Measurements from ENCODE around the gene RANBP3. TPM values are rescaled to one million over a fixed set of nuclear protein-coding genes. Genes with fewer than 3 reads are reported as not detected.

RANBP3 gene
- total RNA-seq, 3 donors from 2014 or later, result 101 to 104 (median 103) TPM

DNA sequence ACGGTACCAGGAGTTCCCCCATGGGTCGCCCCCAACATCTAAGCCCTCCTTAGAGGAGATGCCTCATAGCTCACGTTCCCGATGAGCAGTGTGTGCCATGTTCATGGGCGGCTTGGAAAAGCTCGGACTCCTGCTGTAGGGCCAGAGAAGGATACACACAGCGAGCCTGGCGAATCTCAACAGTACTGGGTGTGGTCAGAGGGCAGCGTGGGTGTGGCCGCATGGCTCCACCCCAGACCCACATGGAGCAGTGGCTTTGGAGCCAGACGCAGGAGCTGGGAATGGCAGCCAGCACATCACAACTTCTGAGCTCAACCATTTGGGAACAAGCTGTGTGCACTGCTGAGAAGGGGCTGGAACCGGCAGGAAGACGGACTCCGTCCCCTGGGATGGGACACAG is 48.3 kb downstream of the RANBP3 start:
- Mint-ChIP-seq H3K4me1 (ENCODE audit: low read depth) (no peaks in the 10 kb centered on the region), H3K27me3 (ENCODE audit: low read depth) (no peaks in the 10 kb centered on the region), H3K9me3 (no peaks in the 10 kb centered on the region), H3K36me3 (ENCODE audit: insufficient read depth) (peaks cover 27% of the 10 kb centered on the region), H3K4me3 (no peak overlapping the region)
- ATAC-seq (no peak), DNase-seq (no peak)

DNA sequence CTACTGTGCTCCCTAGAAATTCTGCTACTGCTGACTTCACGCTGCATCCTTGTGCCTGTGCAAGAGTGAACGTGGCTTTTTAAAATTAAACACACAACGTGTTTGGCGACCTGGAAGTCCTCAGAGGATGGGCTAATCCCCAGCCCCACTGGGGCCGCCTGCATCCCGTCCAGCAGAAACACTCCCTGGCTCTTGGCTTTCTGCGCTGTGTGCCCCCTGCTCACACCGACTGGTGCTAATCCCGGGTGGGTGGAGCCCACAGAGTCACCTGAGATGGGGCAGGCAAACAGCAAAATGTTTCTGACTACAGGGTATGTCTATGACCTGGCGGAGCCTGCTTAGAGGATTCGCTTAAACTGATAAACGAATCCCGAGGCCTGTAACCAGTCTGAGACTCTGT is 48.8 kb downstream of the RANBP3 start:
- DNase-seq (no peak), ATAC-seq (no peak)
- Mint-ChIP-seq H3K4me3 (no peak overlapping the region), H3K4me1 (ENCODE audit: low read depth) (no peaks in the 10 kb centered on the region), H3K27me3 (ENCODE audit: low read depth) (no peaks in the 10 kb centered on the region), H3K36me3 (ENCODE audit: insufficient read depth) (peaks cover 28% of the 10 kb centered on the region), H3K9me3 (no peaks in the 10 kb centered on the region)

DNA sequence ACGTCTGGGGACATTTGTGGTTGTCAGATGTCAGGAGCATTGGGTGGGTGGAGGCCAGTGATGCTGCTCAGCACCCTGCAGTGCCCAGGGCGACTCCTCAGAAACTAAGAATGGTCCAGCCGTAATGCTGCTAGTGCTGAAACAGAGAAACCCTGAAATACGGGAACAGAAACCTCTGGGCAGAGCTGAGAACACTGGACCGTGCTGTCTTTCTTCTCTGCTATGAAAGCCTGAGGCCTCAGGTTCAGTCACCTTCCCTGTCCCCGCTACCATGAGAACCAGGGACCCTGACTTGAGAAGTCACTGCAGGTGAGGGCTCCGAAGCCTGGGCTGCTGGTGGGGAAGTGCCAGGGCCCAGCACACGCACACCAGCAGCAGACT is 50.5 kb downstream of the RANBP3 start:
- H3K36me3 Mint-ChIP-seq (ENCODE audit: insufficient read depth), result peaks cover 35% of the 10 kb centered on the region
- no peaks in the 10 kb centered on the region for H3K4me1 Mint-ChIP-seq (ENCODE audit: low read depth)
- H3K9me3 Mint-ChIP-seq, result no peaks in the 10 kb centered on the region
- DNase-seq, result no peak
- no peak overlapping the region for H3K4me3 Mint-ChIP-seq
- ATAC-seq, result no peak
- no peaks in the 10 kb centered on the region for H3K27me3 Mint-ChIP-seq (ENCODE audit: low read depth)

DNA sequence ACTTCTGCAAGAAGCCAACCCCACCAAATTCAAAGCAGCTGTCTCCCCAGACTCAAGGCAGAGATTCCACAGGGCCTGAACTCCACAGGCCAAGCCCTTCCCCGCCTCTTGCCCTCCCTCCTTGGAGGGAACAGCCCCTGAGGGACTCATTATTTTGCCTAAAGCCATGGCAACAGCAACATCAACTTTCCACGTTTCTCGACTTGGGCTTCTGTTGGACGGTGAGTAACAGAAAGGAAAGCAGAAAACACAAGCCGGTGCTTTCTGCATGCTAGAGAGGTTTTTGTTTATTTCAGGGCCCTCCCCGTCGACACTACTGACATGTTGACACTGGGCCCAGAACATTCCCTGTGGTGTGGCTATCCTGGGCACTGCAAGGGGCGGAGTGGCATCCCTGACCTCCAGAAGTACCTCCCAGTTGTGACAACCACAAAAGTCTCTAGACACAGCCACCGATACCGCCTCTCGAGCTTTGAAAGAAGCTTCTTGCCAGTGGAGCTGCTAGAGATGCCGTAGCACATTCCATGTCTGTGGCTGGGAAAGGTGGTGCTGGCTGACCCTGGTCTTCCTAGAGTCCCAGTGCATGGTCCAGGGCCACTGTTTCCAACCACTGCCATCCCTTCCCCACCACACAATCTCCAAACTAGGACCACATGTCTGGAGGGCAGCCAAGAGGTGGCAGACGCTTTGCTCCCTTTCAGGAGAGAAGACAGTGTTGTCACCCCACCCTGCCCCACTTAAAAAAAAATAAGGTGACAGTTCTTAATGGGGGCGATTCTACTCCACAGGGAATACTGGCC is 51.1 kb downstream of the RANBP3 start:
- DNase-seq, result no peak
- Mint-ChIP-seq H3K4me3 (no peak overlapping the region), H3K27me3 (ENCODE audit: low read depth) (no peaks in the 10 kb centered on the region), H3K36me3 (ENCODE audit: insufficient read depth) (peaks cover 34% of the 10 kb centered on the region), H3K9me3 (no peaks in the 10 kb centered on the region), H3K4me1 (ENCODE audit: low read depth) (no peaks in the 10 kb centered on the region)
- no peak for ATAC-seq

DNA sequence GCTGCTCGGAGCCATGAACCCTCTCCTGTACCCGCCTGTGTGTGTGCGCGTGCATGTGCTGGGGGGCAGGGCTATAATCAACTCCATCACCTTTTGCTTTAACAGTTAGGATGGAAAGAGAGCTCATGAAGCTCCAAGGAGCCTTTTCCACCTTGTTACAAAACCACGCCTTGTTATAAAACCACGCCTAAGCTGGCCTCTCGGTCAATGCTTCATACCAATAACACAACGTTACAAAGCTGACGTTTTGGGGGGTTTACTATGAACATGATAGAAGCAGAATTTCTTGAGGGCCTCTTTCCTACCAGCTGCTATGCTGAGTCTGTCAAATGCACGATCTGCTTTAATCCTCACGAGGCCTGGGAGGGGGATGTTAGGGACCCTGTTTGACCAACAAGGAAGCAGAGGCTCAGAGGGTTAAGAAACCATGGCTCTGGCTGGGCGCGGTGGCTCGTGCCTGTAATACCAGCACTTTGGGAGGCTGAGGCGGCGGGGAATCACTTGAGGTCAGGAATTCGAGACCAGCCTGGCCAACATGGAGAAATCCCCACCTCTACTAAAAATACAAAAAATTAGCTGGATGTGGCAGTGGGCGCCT is 52.0 kb downstream of the RANBP3 start:
- Mint-ChIP-seq H3K27me3 (ENCODE audit: low read depth) (no peaks in the 10 kb centered on the region), H3K9me3 (no peaks in the 10 kb centered on the region), H3K36me3 (ENCODE audit: insufficient read depth) (peaks cover 36% of the 10 kb centered on the region), H3K4me1 (ENCODE audit: low read depth) (no peaks in the 10 kb centered on the region), H3K4me3 (no peak overlapping the region)
- no peak for DNase-seq
- ATAC-seq, result no peak

DNA sequence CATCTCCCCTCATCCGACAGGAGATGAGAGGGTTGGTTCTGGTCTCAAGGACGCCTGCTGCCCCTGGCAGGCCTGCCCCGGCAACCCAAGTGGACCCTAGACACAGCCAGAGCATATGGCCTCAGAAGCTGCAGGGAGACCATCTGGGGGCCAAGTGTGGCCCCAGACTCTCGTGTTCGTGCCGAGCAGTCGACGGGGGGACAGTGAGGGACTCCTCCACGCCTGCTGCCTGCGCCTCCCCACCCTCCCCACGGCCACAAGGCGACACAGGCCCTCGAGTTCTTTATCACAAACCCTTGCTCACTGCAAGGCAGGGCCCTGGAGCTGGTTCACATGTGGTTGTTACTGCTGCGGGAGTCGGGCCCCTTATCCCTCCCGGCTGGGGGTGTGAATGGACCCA is 54.6 kb downstream of the RANBP3 start:
- H3K9me3 Mint-ChIP-seq, result no peaks in the 10 kb centered on the region
- ATAC-seq (no peak), DNase-seq (no peak)
- no peaks in the 10 kb centered on the region for H3K4me1 Mint-ChIP-seq (ENCODE audit: low read depth)
- no peak overlapping the region for H3K4me3 Mint-ChIP-seq
- H3K36me3 Mint-ChIP-seq (ENCODE audit: insufficient read depth), result peaks cover 29% of the 10 kb centered on the region
- no peaks in the 10 kb centered on the region for H3K27me3 Mint-ChIP-seq (ENCODE audit: low read depth)

DNA sequence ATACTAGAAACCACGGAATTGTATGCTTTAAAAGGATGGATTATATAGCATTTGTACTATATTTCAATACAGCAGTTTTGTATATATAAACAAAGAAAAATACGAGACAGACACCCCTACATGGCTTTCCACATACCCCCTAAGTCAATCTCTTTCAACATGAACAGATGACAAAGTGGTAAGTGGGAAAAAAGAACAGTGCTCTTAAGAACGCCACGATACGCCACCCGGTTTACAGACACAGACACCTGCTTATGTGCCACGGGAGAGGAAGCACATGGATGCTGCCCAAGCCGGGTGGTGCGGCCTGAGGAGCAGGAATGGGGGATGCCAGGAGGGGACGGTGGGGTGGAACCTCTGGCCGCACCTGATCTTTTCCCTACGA is 55.8 kb downstream of the RANBP3 start:
- Mint-ChIP-seq H3K4me1 (ENCODE audit: low read depth) (no peaks in the 10 kb centered on the region), H3K27me3 (ENCODE audit: low read depth) (no peaks in the 10 kb centered on the region), H3K4me3 (no peak overlapping the region), H3K36me3 (ENCODE audit: insufficient read depth) (peaks cover 22% of the 10 kb centered on the region), H3K9me3 (no peaks in the 10 kb centered on the region)
- no peak for ATAC-seq
- no peak for DNase-seq

DNA sequence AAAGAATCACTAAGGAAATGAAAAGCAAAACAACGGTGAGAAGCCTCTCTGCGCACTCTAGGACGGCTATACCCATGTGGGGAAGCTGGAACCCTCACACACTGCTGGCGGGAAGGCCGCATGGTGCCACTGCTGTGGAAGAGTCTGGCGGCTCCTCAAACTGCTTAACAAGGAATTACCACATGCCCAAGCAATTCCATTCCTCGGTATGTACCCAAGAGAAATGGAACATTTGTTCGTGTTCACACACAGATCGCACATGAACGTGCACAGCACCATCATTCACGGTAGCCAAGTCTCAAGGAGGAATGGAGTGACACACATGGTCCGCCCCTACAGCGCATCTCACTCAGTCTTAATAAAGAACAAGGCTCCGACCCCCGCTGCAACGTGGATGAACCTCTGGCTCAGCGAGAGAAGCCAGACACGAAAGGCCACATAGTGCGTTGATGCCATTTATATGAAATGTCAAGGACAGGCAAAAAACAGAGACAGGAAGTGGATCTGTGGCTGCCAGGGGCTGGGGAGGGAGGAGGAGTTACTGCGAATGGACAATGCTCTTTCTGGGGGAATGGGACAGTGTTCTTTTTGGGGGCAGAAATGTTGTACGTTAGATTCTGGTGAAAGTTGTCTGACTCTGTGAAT is 56.3 kb downstream of the RANBP3 start:
- ATAC-seq (no peak), DNase-seq (no peak)
- Mint-ChIP-seq H3K9me3 (no peaks in the 10 kb centered on the region), H3K36me3 (ENCODE audit: insufficient read depth) (peaks cover 23% of the 10 kb centered on the region), H3K27me3 (ENCODE audit: low read depth) (no peaks in the 10 kb centered on the region), H3K4me3 (no peak overlapping the region), H3K4me1 (ENCODE audit: low read depth) (no peaks in the 10 kb centered on the region)

DNA sequence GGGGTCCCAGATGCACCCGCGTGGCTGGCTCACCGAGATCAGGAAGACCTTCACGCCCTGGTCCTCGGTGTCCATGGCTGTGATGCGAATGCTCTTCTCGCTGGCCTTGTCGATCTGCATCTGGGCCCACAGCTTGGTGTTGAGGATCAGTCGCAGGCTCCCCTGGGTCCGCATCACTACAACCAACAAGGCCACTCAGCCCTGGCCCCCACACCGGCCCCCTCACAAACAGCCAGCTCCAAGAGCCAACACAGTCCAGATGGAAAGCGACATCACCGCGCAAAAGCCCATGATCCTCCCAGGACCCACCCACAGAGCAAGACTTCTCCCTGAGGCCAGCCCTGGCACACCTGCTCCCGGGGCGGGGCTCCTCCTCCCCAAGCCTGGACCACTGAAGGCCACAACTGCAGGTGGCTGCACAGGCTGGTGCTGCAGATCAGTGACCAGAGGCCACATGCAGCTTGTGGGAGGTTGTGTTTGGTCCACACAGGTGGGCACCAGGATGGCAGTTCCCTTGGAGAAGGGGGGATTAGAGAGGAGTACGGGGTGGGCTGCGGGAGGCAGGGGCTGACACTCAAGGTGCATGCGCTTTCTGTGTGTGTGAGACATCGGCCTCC is 59.4 kb downstream of the RANBP3 start:
- no peak overlapping the region for H3K4me3 Mint-ChIP-seq
- H3K27me3 Mint-ChIP-seq (ENCODE audit: low read depth), result no peaks in the 10 kb centered on the region
- ATAC-seq (no peak), DNase-seq (no peak)
- H3K4me1 Mint-ChIP-seq (ENCODE audit: low read depth), result no peaks in the 10 kb centered on the region
- H3K36me3 Mint-ChIP-seq (ENCODE audit: insufficient read depth), result peaks cover 18% of the 10 kb centered on the region
- H3K9me3 Mint-ChIP-seq, result no peaks in the 10 kb centered on the region

DNA sequence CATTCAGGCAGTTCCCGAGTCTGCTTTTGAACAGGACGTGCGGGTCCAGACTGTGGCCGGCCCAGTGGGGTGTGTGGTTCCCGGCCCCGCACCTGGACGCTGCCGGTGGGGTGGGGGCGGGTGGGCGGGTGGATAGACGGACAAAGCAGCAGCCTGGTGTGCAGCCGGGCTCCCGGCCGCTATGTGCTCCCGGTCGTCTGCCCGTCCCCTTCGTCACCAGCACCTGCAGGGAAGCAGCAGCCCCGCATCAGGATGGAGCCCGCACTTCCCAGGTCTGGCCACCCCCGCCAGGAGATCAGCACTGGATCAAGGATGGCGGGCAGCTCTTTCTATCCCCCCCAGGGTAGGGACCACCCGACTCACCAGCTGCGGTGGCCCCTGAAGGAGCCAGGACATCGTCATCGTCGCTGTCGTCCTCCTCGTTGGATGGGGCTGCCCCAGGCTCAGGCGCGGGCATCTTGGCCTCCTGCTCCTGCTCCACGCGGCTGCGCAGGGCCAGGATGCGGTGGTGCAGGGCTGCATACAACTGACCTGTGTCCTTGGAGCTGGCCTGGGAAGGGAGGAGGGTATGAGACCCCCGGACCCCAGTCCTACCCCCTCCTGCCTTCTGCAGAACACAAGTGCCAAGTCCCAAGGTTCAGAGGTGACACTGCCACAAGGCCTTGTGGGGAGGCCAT is 60.4 kb downstream of the RANBP3 start:
- H3K9me3 Mint-ChIP-seq, result no peaks in the 10 kb centered on the region
- no peaks in the 10 kb centered on the region for H3K4me1 Mint-ChIP-seq (ENCODE audit: low read depth)
- no peak overlapping the region for H3K4me3 Mint-ChIP-seq
- H3K27me3 Mint-ChIP-seq (ENCODE audit: low read depth), result no peaks in the 10 kb centered on the region
- no peak for DNase-seq
- no peak for ATAC-seq
- peaks cover 12% of the 10 kb centered on the region for H3K36me3 Mint-ChIP-seq (ENCODE audit: insufficient read depth)

DNA sequence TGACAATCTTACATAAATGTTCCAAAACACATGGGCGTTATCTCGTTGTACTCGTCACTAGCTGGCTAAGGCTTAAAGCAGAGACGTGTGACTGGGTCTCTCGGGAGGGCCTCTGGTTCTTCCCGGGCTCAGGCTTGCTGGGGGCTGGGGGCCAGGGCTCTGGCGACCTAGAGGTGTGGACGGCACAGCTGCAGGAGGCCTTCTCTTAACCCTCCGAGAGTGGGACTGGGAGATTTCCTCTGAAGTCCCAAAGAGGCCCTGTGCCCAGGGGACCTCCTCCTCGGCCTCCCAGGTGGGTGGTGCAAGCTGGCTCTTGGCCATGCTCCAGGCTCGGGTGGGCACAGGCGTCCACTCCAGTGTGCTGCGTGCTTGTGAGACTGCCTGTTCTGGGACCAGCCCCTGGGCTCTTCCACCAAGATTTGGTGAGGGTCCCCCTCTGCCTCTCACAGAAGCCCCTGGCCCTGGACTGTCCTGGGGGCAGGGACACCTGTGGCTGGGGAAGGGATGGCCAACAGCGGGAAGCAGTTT is 61.7 kb downstream of the RANBP3 start:
- no peak for ATAC-seq
- no peaks in the 10 kb centered on the region for H3K27me3 Mint-ChIP-seq (ENCODE audit: low read depth)
- no peak for DNase-seq
- H3K4me1 Mint-ChIP-seq (ENCODE audit: low read depth), result no peaks in the 10 kb centered on the region
- no peak overlapping the region for H3K4me3 Mint-ChIP-seq
- peaks cover 6% of the 10 kb centered on the region for H3K36me3 Mint-ChIP-seq (ENCODE audit: insufficient read depth)
- no peaks in the 10 kb centered on the region for H3K9me3 Mint-ChIP-seq

DNA sequence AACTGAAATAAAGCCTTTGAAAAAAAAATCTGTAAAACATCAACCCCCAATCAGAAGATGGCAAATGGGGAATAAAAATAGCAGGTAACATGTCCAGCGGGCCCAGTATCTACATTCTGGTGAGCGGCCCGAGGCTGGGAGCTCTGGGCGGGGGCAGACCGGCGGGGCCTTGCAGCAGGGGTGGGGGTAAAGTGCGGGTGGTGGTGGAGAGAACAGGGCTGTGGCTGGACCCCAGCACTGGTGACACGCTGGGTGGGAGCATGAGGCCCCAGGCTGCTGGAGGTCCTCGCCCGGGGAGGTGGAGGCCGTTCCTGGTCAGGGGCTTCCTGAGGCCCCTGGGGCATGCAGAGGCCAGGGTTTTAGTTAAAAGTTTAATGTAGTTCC is 62.2 kb downstream of the RANBP3 start:
- Mint-ChIP-seq H3K4me1 (ENCODE audit: low read depth) (no peaks in the 10 kb centered on the region), H3K4me3 (no peak overlapping the region), H3K27me3 (ENCODE audit: low read depth) (no peaks in the 10 kb centered on the region), H3K36me3 (ENCODE audit: insufficient read depth) (peaks cover 6% of the 10 kb centered on the region), H3K9me3 (no peaks in the 10 kb centered on the region)
- ATAC-seq, result no peak
- no peak for DNase-seq

DNA sequence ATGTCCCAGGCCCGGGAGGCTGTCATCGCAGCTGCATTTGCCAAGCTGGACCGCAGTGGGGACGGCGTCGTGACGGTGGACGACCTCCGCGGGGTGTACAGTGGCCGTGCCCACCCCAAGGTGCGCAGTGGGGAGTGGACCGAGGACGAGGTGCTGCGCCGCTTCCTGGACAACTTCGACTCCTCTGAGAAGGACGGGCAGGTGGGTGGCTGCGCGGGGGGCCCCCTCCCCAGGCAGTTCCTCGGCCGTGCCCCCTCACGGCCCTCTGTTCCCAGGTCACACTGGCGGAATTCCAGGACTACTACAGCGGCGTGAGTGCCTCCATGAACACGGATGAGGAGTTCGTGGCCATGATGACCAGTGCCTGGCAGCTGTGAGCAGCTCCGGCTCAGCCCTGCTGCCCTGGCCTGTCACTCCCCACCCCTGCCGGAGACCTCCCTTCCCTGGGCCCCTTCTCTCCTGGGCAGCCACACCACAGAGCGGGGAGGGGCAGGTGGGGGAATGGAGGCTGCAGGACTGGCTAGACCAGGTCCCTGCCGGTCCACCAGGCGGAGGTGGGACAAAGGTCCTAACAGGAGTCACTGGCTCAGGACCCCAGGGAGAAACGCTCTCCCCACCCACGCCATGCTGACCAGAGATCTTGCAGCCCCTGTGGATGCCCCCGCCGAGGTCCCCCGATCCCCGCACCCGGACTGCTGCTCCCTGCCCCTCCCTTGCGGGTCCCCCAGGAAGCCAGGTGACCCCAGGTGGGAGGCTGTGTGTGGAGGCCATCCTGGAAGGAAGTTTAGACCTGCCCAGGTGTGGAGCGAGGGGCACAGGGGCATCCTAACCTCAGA is 62.8 kb downstream of the RANBP3 start:
- no peaks in the 10 kb centered on the region for H3K9me3 Mint-ChIP-seq
- no peak for DNase-seq
- H3K4me1 Mint-ChIP-seq (ENCODE audit: low read depth), result no peaks in the 10 kb centered on the region
- no peaks in the 10 kb centered on the region for H3K27me3 Mint-ChIP-seq (ENCODE audit: low read depth)
- no peak overlapping the region for H3K4me3 Mint-ChIP-seq
- peaks cover 6% of the 10 kb centered on the region for H3K36me3 Mint-ChIP-seq (ENCODE audit: insufficient read depth)
- no peak for ATAC-seq

Measured in activated T-cell treated with anti-CD3 and anti-CD28 coated beads, Interleukin-2, amount 50 U/mL, for 4 hours (primary cell).